Measurements from ENCODE around the gene RNU5B-1.

- TF ChIP-seq CTCF (IDR thresholded peaks at IDR 0.05; ENCODE audit: poor library complexity): no peak
- no peak for TF ChIP-seq EZH2phosphoT487 (IDR thresholded peaks at IDR 0.05; ENCODE audit: low read depth, severe bottlenecking, unreplicated experiment)
- TF ChIP-seq EZH2 (IDR thresholded peaks at IDR 0.05; ENCODE audit: borderline replicate concordance): no peak
Measured at GRCh38 chr15:65285291-65286068, 19.0 kb upstream of the RNU5B-1 start.
